HG02642 (cell line): ENCODE measurements around the gene HNRNPF.

Experiments used
- ATAC-seq: cut with Tn5 transposase; IDR thresholded peaks from one replicate; pipeline ENCODE4 v1.9.1; 2021; ENCODE audit warnings: mild to moderate bottlenecking; ENCODE audit not compliant: unreplicated experiment, poor library complexity

Gene HNRNPF

GRCh38 chr10:43336061-43336460 lies 72.9 kb downstream of the HNRNPF start:
- no peak for ATAC-seq
